Fibroblast of the aortic adventitia (primary cell): ENCODE measurements around the gene TMEM245. TPM values are rescaled to one million over a fixed set of nuclear protein-coding genes. Genes with fewer than 3 reads are reported as not detected.
A peak's percentile ranks its signal among the peaks of the same experiment; 100 is the strongest.

ENCODE experiments used
- DNase-seq: peaks from one replicate; pipeline ENCODE4 v3.0.0-alpha.2; 2010; ENCODE audit warnings: low read depth
- H3K4me3 ChIP-seq: 2 replicates; pipeline ENCODE4 v1.5.1; 2011; ENCODE audit warnings: low read depth, mild to moderate bottlenecking, control low read depth, low read length, moderate library complexity
- CTCF ChIP-seq: IDR thresholded peaks from 2 replicates; pipeline ENCODE4 v1.5.1; 2011; ENCODE audit warnings: mild to moderate bottlenecking, low read length, control low read depth, inconsistent platforms; ENCODE audit not compliant: insufficient read depth
- total RNA-seq: library from RNA; depleted of rRNA; stranded (reverse); fragments of >200 nt; gene quantifications from 2 replicates; pipeline ENCODE4 v1.2.3, GENCODE V29; 2012; ENCODE audit warnings: low replicate concordance

Gene TMEM245
- total RNA-seq, 1 donor: 51.2 TPM

- no peak for TF ChIP-seq CTCF
Observed at GRCh38 chr9:109163194-109163593, 43.4 kb upstream of the TMEM245 start.

GRCh38 chr9:109162677-109163076 lies 42.9 kb upstream of the TMEM245 start:
- no peak overlapping the region for H3K4me3 ChIP-seq
- DNase-seq: no peak
- TF ChIP-seq CTCF: no peak

More at GRCh38 chr9:109163194-109163593, 43.4 kb upstream of the TMEM245 start:
- DNase-seq: no peak
- no peak overlapping the region for H3K4me3 ChIP-seq

- H3K4me3 ChIP-seq: no peak overlapping the region
- no peak for DNase-seq
- TF ChIP-seq CTCF: no peak
Observed at GRCh38 chr9:109161471-109161870, 41.7 kb upstream of the TMEM245 start.

GRCh38 chr9:109159583-109159982 lies 39.8 kb upstream of the TMEM245 start:
- TF ChIP-seq CTCF: no peak
- H3K4me3 ChIP-seq: no peak overlapping the region
- no peak for DNase-seq

GRCh38 chr9:109158651-109159050 lies 38.9 kb upstream of the TMEM245 start:
- DNase-seq: peak; percentile 46
- no peak for TF ChIP-seq CTCF

GRCh38 chr9:109156708-109157107 lies 37.0 kb upstream of the TMEM245 start:
- H3K4me3 ChIP-seq: no peak overlapping the region
- no peak for TF ChIP-seq CTCF
- no peak for DNase-seq

More at GRCh38 chr9:109158651-109159050, 38.9 kb upstream of the TMEM245 start:
- no peak overlapping the region for H3K4me3 ChIP-seq

GRCh38 chr9:109150925-109151545 lies 31.3 kb upstream of the TMEM245 start:
- no peak for DNase-seq
- TF ChIP-seq CTCF: no peak
- H3K4me3 ChIP-seq: no peak overlapping the region
